SK-N-SH (cell line): Measurements from ENCODE around the gene VEZF1. TPM values are rescaled to one million over a fixed set of nuclear protein-coding genes. Genes with fewer than 3 reads are reported as not detected.

Experiments
- CTCF ChIA-PET: fragments of 300-600, 350-600 bp; formaldehyde crosslinking; extraction: SDS; loops from one replicate; lab custom pipeline; 2021; lab: Yijun Ruan, JAX
- POLR2A ChIA-PET: fragments of 350-600 bp; sonication (Branson Sonifier 250); formaldehyde crosslinking; extraction: SDS; loops from one replicate; lab custom pipeline; 2020; ENCODE audit warnings: antibody characterized with exemption, inconsistent platforms; lab: Yijun Ruan, JAX
- DNase-seq: peaks from one replicate; pipeline ENCODE4 v3.0.0; 2012
- H2AFZ ChIP-seq: fragments of 200-600 bp; sonication (generic); 2 replicates; pipeline ENCODE4 v1.8.1; 2016; ENCODE audit warnings: antibody characterized with exemption, mild to moderate bottlenecking, low read depth
- H3F3A ChIP-seq: fragments of 200-600 bp; sonication (generic); replicated peaks from 2 replicates; pipeline ENCODE3; 2016; ENCODE audit warnings: antibody characterized with exemption, mild to moderate bottlenecking; ENCODE audit not compliant: insufficient read depth
- H3K27ac ChIP-seq, 2 experiments: fragments of 200-500 bp in 1 of 2; fragments of 200-600 bp in 1 of 2; sonication (Bioruptor generic) in 1 of 2; sonication (generic), shearing (Covaris generic) in 1 of 2; 2 replicates each; pipeline versions ENCODE4 v1.5.1 to v1.6.1; 2014 to 2016; ENCODE audit warnings: low read depth in 2 of 2, inconsistent platforms in 1 of 2, low read length in 1 of 2, mild to moderate bottlenecking in 1 of 2, mixed read lengths in 1 of 2
- H3K27me3 ChIP-seq: fragments of 200-600 bp; sonication (generic), shearing (Covaris generic); 2 replicates; pipeline ENCODE4 v1.6.1; 2016; ENCODE audit warnings: mixed run types; ENCODE audit not compliant: insufficient read depth
- H3K36me3 ChIP-seq, 2 experiments: fragments of 200-500 bp in 1 of 2; fragments of 200-600 bp in 1 of 2; sonication (Bioruptor generic) in 1 of 2; sonication (generic) in 1 of 2; replicated peaks in 1 of 2; 2 replicates each; pipeline versions ENCODE3 to v1.5.1; 2014 to 2016; ENCODE audit warnings: low read length in 1 of 2, mild to moderate bottlenecking in 1 of 2; ENCODE audit not compliant: insufficient read depth in 2 of 2, control insufficient read depth in 1 of 2
- H3K4me1 ChIP-seq, 2 experiments: fragments of 200-500 bp in 1 of 2; fragments of 200-600 bp in 1 of 2; sonication (Bioruptor generic) in 1 of 2; sonication (generic), shearing (Covaris generic) in 1 of 2; 2 replicates each; pipeline versions ENCODE4 v1.5.1 to v1.6.1; 2014 to 2016; ENCODE audit warnings: low read depth in 1 of 2, low read length in 1 of 2, mixed run types in 1 of 2; ENCODE audit not compliant: insufficient read depth in 2 of 2, control insufficient read depth in 1 of 2
- H3K4me2 ChIP-seq: fragments of 200-600 bp; sonication (generic), shearing (Covaris generic); 2 replicates; pipeline ENCODE4 v1.6.1; 2017; ENCODE audit warnings: mixed run types
- H3K4me3 ChIP-seq, 2 experiments: fragments of 200-500 bp in 1 of 2; fragments of 200-600 bp in 1 of 2; sonication (Bioruptor generic) in 1 of 2; sonication (generic), shearing (Covaris generic) in 1 of 2; 2 replicates each; pipeline versions ENCODE4 v1.5.1 to v1.8.1; 2014 to 2016; ENCODE audit warnings: low read depth in 2 of 2, inconsistent platforms in 1 of 2, low read length in 1 of 2, mild to moderate bottlenecking in 1 of 2, mixed read lengths in 1 of 2, moderate library complexity in 1 of 2
- H3K79me2 ChIP-seq: fragments of 200-600 bp; sonication (generic); 2 replicates; pipeline ENCODE4 v1.8.1; 2017; ENCODE audit warnings: mild to moderate bottlenecking; ENCODE audit not compliant: insufficient read depth
- H3K9ac ChIP-seq: fragments of 200-600 bp; sonication (generic); 2 replicates; pipeline ENCODE4 v1.6.1; 2017; ENCODE audit warnings: mixed run types
- H3K9me2 ChIP-seq: fragments of 200-600 bp; sonication (generic); 2 replicates; pipeline ENCODE4 v1.6.1; 2017; ENCODE audit warnings: mixed run types
- H3K9me3 ChIP-seq: fragments of 200-600 bp; sonication (generic); 2 replicates; pipeline ENCODE4 v1.6.1; 2017; ENCODE audit warnings: mixed run types, mild to moderate bottlenecking, moderate library complexity
- H4K20me1 ChIP-seq: fragments of 200-600 bp; sonication (generic); 2 replicates; pipeline ENCODE4 v1.6.1; 2017; ENCODE audit warnings: mild to moderate bottlenecking, mixed run types; ENCODE audit not compliant: insufficient read depth
- CHD2 ChIP-seq: fragments of 150-350 bp; IDR thresholded peaks from 2 replicates; pipeline ENCODE4 v1.6.1; 2018; ENCODE audit warnings: low read length; ENCODE audit not compliant: partially characterized antibody
- ELF1 ChIP-seq: IDR thresholded peaks from 2 replicates; pipeline ENCODE4 v1.4.0; 2012
- EP300 ChIP-seq, 2 experiments: IDR thresholded peaks; 2 replicates each; pipeline versions ENCODE4 v1.4.0 to v1.6.1; 2012; ENCODE audit warnings: borderline replicate concordance in 1 of 2, low read depth in 1 of 2, low read length in 1 of 2
- FOXJ3 ChIP-seq: sonication (generic); formaldehyde crosslinking; IDR thresholded peaks from 2 replicates; pipeline ENCODE4 v1.5.1; 2020; ENCODE audit warnings: mild to moderate bottlenecking, missing genetic modification reagents
- FOXM1 ChIP-seq: IDR thresholded peaks from 2 replicates; pipeline ENCODE4 v1.4.0; 2012; ENCODE audit warnings: low read depth, mild to moderate bottlenecking
- GABPA ChIP-seq: IDR thresholded peaks from 2 replicates; pipeline ENCODE4 v1.4.0; 2012; ENCODE audit warnings: low read depth, mild to moderate bottlenecking
- GATA2 ChIP-seq: sonication (generic); formaldehyde crosslinking; IDR thresholded peaks from 2 replicates; pipeline ENCODE4 v1.5.0; 2020; ENCODE audit warnings: mild to moderate bottlenecking, missing genetic modification reagents
- IRF3 ChIP-seq: fragments of 150-350 bp; IDR thresholded peaks from 2 replicates; pipeline ENCODE4 v1.6.1; 2016; ENCODE audit warnings: mild to moderate bottlenecking, low read depth, low read length
- JUND ChIP-seq: IDR thresholded peaks from 2 replicates; pipeline ENCODE4 v1.4.0; 2012
- MAX ChIP-seq: IDR thresholded peaks from 2 replicates; pipeline ENCODE4 v1.4.0; 2012; ENCODE audit warnings: low read depth
- MXI1 ChIP-seq: IDR thresholded peaks from 2 replicates; pipeline ENCODE4 v1.6.1; 2012; ENCODE audit warnings: mild to moderate bottlenecking, low read depth, low read length, improper control_type of control experiment
- NRF1 ChIP-seq: IDR thresholded peaks from 2 replicates; pipeline ENCODE4 v1.6.1; 2012; ENCODE audit warnings: low read depth, mild to moderate bottlenecking, low read length
- PBX3 ChIP-seq: IDR thresholded peaks from 2 replicates; pipeline ENCODE4; 2012
- POLR2AphosphoS5 ChIP-seq: IDR thresholded peaks from 2 replicates; pipeline ENCODE4 v1.6.1; 2012; ENCODE audit warnings: low read depth, low read length
- RCOR1 ChIP-seq: fragments of 150-350 bp; IDR thresholded peaks from 2 replicates; pipeline ENCODE4 v1.6.1; 2017; ENCODE audit warnings: antibody characterized with exemption, low read length
- REST ChIP-seq: IDR thresholded peaks from 2 replicates; pipeline ENCODE4 v1.6.1; 2012; ENCODE audit warnings: mild to moderate bottlenecking, low read depth, low read length, moderate library complexity
- RFX5 ChIP-seq: IDR thresholded peaks from 2 replicates; pipeline ENCODE4 v1.6.1; 2012; ENCODE audit warnings: mild to moderate bottlenecking, improper control_type of control experiment, low read length
- SIN3A ChIP-seq: IDR thresholded peaks from 2 replicates; pipeline ENCODE4 v1.6.1; 2012; ENCODE audit warnings: low read depth, mild to moderate bottlenecking, low read length, moderate library complexity, borderline replicate concordance
- SMC3 ChIP-seq: IDR thresholded peaks from 2 replicates; pipeline ENCODE4 v1.6.1; 2012; ENCODE audit warnings: low read depth, low read length, improper control_type of control experiment
- TAF1 ChIP-seq: IDR thresholded peaks from 2 replicates; pipeline ENCODE4 v1.6.1; 2012; ENCODE audit warnings: low read depth, mild to moderate bottlenecking, low read length, moderate library complexity, borderline replicate concordance
- USF1 ChIP-seq: IDR thresholded peaks from 2 replicates; pipeline ENCODE4 v1.4.0; 2012; ENCODE audit warnings: low read depth, borderline replicate concordance
- YY1 ChIP-seq: IDR thresholded peaks from 2 replicates; pipeline ENCODE4 v1.4.0; 2012; ENCODE audit warnings: low read depth, mild to moderate bottlenecking
- ZBTB33 ChIP-seq: IDR thresholded peaks from 2 replicates; pipeline ENCODE4 v1.4.0; 2012; ENCODE audit warnings: low read depth, borderline replicate concordance
- WGBS: methylation state at CpG from one replicate; pipeline ENCODE4 v1.1.6; 2017; ENCODE audit warnings: low lambda C conversion rate; 5-methylcytosine and 5-hydroxymethylcytosine counted together
- polyA plus RNA-seq, 3 experiments: library from polyadenylated mRNA; depleted of rRNA; stranded (reverse); fragments of >200 nt; gene quantifications; 2 replicates each; pipeline ENCODE4 v1.2.3, GENCODE V29; 2012

The VEZF1 gene
- polyA plus RNA-seq, 1 of the 3 experiments (the other 2 are of a cell fraction), result 35.1 TPM

- H3K27ac ChIP-seq, result peak within 1 kb of the TSS; percentile 98 to 99
- peaks cover 39% of the 10 kb centered on the region for H3F3A ChIP-seq
- H3K79me2 ChIP-seq, result peaks cover 49% of the 10 kb centered on the region
- ChIA-PET POLR2A (interaction anchor here (0.6 to 2.8 kb wide), 32 partner anchors 10 to 1202 kb away, joined by 3 to 40 read pairs (median 4); partner anchors contain the start of genes AKAP1, DYNLL2, MKS1 and MRPS23), CTCF (interaction anchor here (0.6 to 20.5 kb wide), 20 partner anchors 9 to 919 kb away, joined by 3 to 1002 read pairs (median 4); partner anchors contain the start of genes MRPS23 and VEZF1)
- WGBS, result under 1% methylated on average over 77 of the region's 86 CpGs
- H4K20me1 ChIP-seq, result peaks cover 43% of the 10 kb centered on the region
- H3K9ac ChIP-seq, result peak within 1 kb of the TSS; percentile 100
- H3K9me2 ChIP-seq, result no peaks in the 10 kb centered on the region
- DNase-seq, result peak; percentile 97
- peaks cover 33 to 34% of the 10 kb centered on the region in 2 experiments for H3K4me1 ChIP-seq
- no peaks in the 10 kb centered on the region for H3K9me3 ChIP-seq
- H3K36me3 ChIP-seq, result peaks cover 39 to 41% of the 10 kb centered on the region in 2 experiments
- H2AFZ ChIP-seq, result peak within 1 kb of the TSS; percentile 95
- H3K4me2 ChIP-seq, result peak within 1 kb of the TSS; percentile 97
- peak within 1 kb of the TSS; percentile 98 to 99 for H3K4me3 ChIP-seq
- no peaks in the 10 kb centered on the region for H3K27me3 ChIP-seq
- TF ChIP-seq TAF1, result peak; percentile 98
- peak; percentile 84 for TF ChIP-seq PBX3
- TF ChIP-seq GABPA, result peak; percentile 81
- peak; percentile 75 for TF ChIP-seq MXI1
- TF ChIP-seq FOXM1, result peak; percentile 72; the same call in 1 of the 2 replicates
- peak; percentile 99 for TF ChIP-seq NRF1
- peak; percentile 98 for TF ChIP-seq SIN3A
- TF ChIP-seq ELF1, result peak; percentile 93
- TF ChIP-seq POLR2AphosphoS5, result peak; percentile 96
- peak; percentile 34; the same call in 1 of the 2 replicates for TF ChIP-seq RCOR1
- no peak for TF ChIP-seq IRF3
- TF ChIP-seq CHD2, result peak; percentile 81
- no peak for TF ChIP-seq USF1
- TF ChIP-seq RFX5, result no peak
- TF ChIP-seq SMC3, result no peak
- TF ChIP-seq EP300 (IDR thresholded peaks at IDR 0.05; ENCODE audit: borderline replicate concordance in 1 of 2, low read depth in 1 of 2, low read length in 1 of 2), result peak; percentile 10 to 27; a peak in 2 of 4 replicates
- peak; percentile 96 for TF ChIP-seq YY1
- TF ChIP-seq FOXJ3 (CRISPR knock-in tag), result peak; percentile 63; the same call in 1 of the 2 replicates
- TF ChIP-seq REST, result peak; percentile 74
- peak; percentile 86 for TF ChIP-seq ZBTB33
- peak; percentile 81 for TF ChIP-seq MAX
- peak; percentile 66 for TF ChIP-seq GATA2 (CRISPR knock-in tag)
- TF ChIP-seq JUND, result no peak
Observed at GRCh38 chr17:58006924-58007780, 19.1 kb upstream of the VEZF1 start, which contains the start of gene SRSF1. Gene SRSF1 (minus strand): TSS chr17:58007246. CDS start chr17:58007137, 109 bp downstream.
